Ureter (tissue), 1 donor: ENCODE data around the gene KCTD2. TPM values are rescaled to one million over a fixed set of nuclear protein-coding genes. Genes with fewer than 3 reads are reported as not detected.
"Not testable (repeated sequence)": the region's sequence is repeated elsewhere in the genome, so short reads cannot be mapped to it uniquely, and the experiment has no call there.

Source experiments
- DNase-seq: peaks from one replicate; pipeline ENCODE4 v3.0.0-alpha.2; 2020; ENCODE audit warnings: low spot score
- total RNA-seq: library from RNA; stranded (reverse); gene quantifications from one replicate; pipeline ENCODE4 v1.2.4, GENCODE V29; 2023
- donor health status: DM: yes; HTN: yes; CAD: no.

KCTD2 gene
- total RNA-seq: 25.3 TPM

- DNase-seq: peak; percentile 97
These were observed at the start of gene KCTD2, which contains the start of gene ATP5PD for GRCh38 chr17:75046407-75047289. Gene KCTD2 (plus strand): TSS chr17:75047225. CDS start chr17:75047251, 26 bp downstream. Gene ATP5PD (minus strand): TSS chr17:75046969. CDS start chr17:75042650, 4,319 bp downstream.

- DNase-seq: no peak
These were observed 48.2 kb upstream of the KCTD2 start for GRCh38 chr17:74998783-74999182.

- no peak for DNase-seq
These were observed 47.5 kb upstream of the KCTD2 start for GRCh38 chr17:74999523-74999922.

- DNase-seq: no peak
These were observed 44.8 kb upstream of the KCTD2 start for GRCh38 chr17:75001915-75002843.

- DNase-seq: no peak
These were observed 43.7 kb upstream of the KCTD2 start for GRCh38 chr17:75003070-75003956.

GRCh38 chr17:75003957-75004355, 43.1 kb upstream of the KCTD2 start:
- no peak for DNase-seq

GRCh38 chr17:75004371-75004770, 42.7 kb upstream of the KCTD2 start:
- DNase-seq: no peak

GRCh38 chr17:75005291-75005690, 41.7 kb upstream of the KCTD2 start:
- no peak for DNase-seq

- DNase-seq: not testable (repeated sequence)
These were observed 40.9 kb upstream of the KCTD2 start for GRCh38 chr17:75006084-75006483.

- no peak for DNase-seq
These were observed 40.4 kb upstream of the KCTD2 start for GRCh38 chr17:75006653-75007052.

- no peak for DNase-seq
These were observed 38.7 kb upstream of the KCTD2 start for GRCh38 chr17:75008373-75008772.

- DNase-seq: no peak
These were observed 37.8 kb upstream of the KCTD2 start for GRCh38 chr17:75009139-75009724.

- DNase-seq: no peak
These were observed 36.2 kb upstream of the KCTD2 start for GRCh38 chr17:75010683-75011400.

- DNase-seq: peak; percentile 65
These were observed 35.5 kb upstream of the KCTD2 start for GRCh38 chr17:75011401-75012095.

GRCh38 chr17:75012096-75012345, 35.0 kb upstream of the KCTD2 start:
- DNase-seq: no peak

GRCh38 chr17:75012346-75013091, 34.5 kb upstream of the KCTD2 start, which contains the start of gene MRPL58:
Gene MRPL58 (plus strand): TSS chr17:75012670. CDS start chr17:75012687, 17 bp downstream.
- peak; percentile 83 for DNase-seq

- DNase-seq: no peak
These were observed 33.9 kb upstream of the KCTD2 start for GRCh38 chr17:75013092-75013559.

GRCh38 chr17:75019146-75019545, 27.9 kb upstream of the KCTD2 start:
- no peak for DNase-seq

GRCh38 chr17:75019710-75020109, 27.3 kb upstream of the KCTD2 start:
- no peak for DNase-seq
